ENCODE data around the gene CHD2.

DNA sequence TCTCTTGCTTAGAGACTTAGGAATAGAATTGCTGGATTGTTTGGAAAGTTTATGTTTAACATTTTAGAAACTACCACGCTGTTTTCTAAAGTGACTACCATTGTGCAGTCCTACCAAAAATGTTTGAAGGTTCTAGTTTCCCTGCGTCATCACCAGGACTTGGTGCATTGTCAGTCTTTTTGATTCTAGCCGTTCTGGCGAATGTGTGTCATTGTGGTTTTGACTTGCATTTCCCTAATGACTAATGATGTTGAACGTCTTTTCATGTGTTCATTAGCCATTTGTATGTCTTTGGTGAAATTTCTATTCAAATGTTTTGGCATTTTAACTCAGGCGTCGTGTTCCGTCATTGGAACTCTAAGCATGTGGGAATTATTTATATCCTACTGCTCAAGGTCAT is 58.0 kb downstream of the CHD2 start:
- TF ChIP-seq, protein P1, sequence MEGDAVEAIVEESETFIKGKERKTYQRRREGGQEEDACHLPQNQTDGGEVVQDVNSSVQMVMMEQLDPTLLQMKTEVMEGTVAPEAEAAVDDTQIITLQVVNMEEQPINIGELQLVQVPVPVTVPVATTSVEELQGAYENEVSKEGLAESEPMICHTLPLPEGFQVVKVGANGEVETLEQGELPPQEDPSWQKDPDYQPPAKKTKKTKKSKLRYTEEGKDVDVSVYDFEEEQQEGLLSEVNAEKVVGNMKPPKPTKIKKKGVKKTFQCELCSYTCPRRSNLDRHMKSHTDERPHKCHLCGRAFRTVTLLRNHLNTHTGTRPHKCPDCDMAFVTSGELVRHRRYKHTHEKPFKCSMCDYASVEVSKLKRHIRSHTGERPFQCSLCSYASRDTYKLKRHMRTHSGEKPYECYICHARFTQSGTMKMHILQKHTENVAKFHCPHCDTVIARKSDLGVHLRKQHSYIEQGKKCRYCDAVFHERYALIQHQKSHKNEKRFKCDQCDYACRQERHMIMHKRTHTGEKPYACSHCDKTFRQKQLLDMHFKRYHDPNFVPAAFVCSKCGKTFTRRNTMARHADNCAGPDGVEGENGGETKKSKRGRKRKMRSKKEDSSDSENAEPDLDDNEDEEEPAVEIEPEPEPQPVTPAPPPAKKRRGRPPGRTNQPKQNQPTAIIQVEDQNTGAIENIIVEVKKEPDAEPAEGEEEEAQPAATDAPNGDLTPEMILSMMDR (IDR thresholded peaks at IDR 0.05): no peak
- no peak for TF ChIP-seq POLR2A (IDR thresholded peaks at IDR 0.05)
